HS-5 (cell line): ENCODE data around the gene LCN10.

ENCODE experiments used
- DNase-seq: peaks from one replicate; pipeline ENCODE4 v3.0.0-alpha.2; 2012; ENCODE audit warnings: low read depth

The LCN10 gene

GRCh38 chr9:136738960-136739359 is 3.8 kb downstream of the LCN10 start:
- no peak for DNase-seq

- no peak for DNase-seq
Observed at GRCh38 chr9:136735812-136736480, 6.8 kb downstream of the LCN10 start.

- no peak for DNase-seq
Observed at GRCh38 chr9:136734837-136735496, 7.8 kb downstream of the LCN10 start.

GRCh38 chr9:136733611-136734010 is 9.1 kb downstream of the LCN10 start:
- no peak for DNase-seq

GRCh38 chr9:136732444-136733178 is 10.1 kb downstream of the LCN10 start:
- DNase-seq = no peak

GRCh38 chr9:136729926-136730325 is 12.8 kb downstream of the LCN10 start:
- DNase-seq = no peak

GRCh38 chr9:136729144-136729543 is 13.6 kb downstream of the LCN10 start:
- DNase-seq = no peak

- no peak for DNase-seq
Observed at GRCh38 chr9:136728548-136729123, 14.1 kb downstream of the LCN10 start.

GRCh38 chr9:136728080-136728547 is 14.6 kb downstream of the LCN10 start:
- peak; percentile 43 for DNase-seq

GRCh38 chr9:136726631-136727191 is 16.0 kb downstream of the LCN10 start:
- no peak for DNase-seq

- no peak for DNase-seq
Observed at GRCh38 chr9:136726118-136726517, 16.6 kb downstream of the LCN10 start.

- DNase-seq = no peak
Observed at GRCh38 chr9:136725612-136726011, 17.1 kb downstream of the LCN10 start.

GRCh38 chr9:136724772-136725171 is 18.0 kb downstream of the LCN10 start:
- DNase-seq = no peak

- no peak for DNase-seq
Observed at GRCh38 chr9:136723989-136724388, 18.8 kb downstream of the LCN10 start.

- no peak for DNase-seq
Observed at GRCh38 chr9:136723362-136723976, 19.3 kb downstream of the LCN10 start.

- no peak for DNase-seq
Observed at GRCh38 chr9:136722969-136723356, 19.8 kb downstream of the LCN10 start.

GRCh38 chr9:136722093-136722968 is 20.4 kb downstream of the LCN10 start:
- DNase-seq = no peak

GRCh38 chr9:136721339-136722092 is 21.2 kb downstream of the LCN10 start:
- no peak for DNase-seq

GRCh38 chr9:136720898-136721338 is 21.8 kb downstream of the LCN10 start:
- no peak for DNase-seq

- no peak for DNase-seq
Observed at GRCh38 chr9:136720251-136720897, 22.4 kb downstream of the LCN10 start.
